Frontal cortex (tissue), 4 donors: ENCODE results near the gene NFATC1. TPM values are rescaled to one million over a fixed set of nuclear protein-coding genes. Genes with fewer than 3 reads are reported as not detected.
A peak's percentile ranks its signal among the peaks of the same experiment; 100 is the strongest.

ENCODE experiments used
- DNase-seq, 2 donors: peaks; one replicate each; pipeline ENCODE4 v3.0.0; 2012; ENCODE audit warnings: low spot score in 2 of 2
- FAIRE-seq: peaks from 2 replicates; lab custom pipeline; 2012; peaks lifted over from hg19 to GRCh38; lab: Jason Lieb, UNC
- total RNA-seq: library from RNA; depleted of rRNA; stranded (reverse); fragments of >200 nt; gene quantifications from one replicate; pipeline ENCODE4 v1.2.3, GENCODE V29; 2014
- donor health status: control.
- donor health status: control.
- donor health status: control.

The NFATC1 gene
- total RNA-seq, 1 donor from 2014 or later: 0.41 TPM

DNA sequence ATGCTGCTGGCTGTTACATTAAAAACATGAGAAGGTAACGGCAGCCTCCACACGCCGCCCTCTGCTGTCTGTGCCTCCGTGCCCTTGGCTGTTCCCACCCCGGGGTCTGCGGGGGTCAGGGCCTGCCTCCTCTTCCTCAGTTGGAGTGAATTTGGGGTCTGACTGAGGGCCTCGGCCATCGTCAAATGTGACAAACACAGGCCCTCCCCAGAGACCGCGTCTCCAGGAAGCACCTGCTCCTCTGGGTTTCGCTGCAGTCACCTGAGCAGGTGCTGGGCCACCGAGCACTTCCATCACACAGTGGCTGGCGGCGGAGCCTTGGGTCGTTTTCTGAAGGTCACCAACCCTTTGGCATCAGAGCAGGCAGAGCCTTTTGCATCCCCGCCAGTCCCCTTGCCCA, 70.9 kb downstream of the NFATC1 start:
- no peak for FAIRE-seq

DNA sequence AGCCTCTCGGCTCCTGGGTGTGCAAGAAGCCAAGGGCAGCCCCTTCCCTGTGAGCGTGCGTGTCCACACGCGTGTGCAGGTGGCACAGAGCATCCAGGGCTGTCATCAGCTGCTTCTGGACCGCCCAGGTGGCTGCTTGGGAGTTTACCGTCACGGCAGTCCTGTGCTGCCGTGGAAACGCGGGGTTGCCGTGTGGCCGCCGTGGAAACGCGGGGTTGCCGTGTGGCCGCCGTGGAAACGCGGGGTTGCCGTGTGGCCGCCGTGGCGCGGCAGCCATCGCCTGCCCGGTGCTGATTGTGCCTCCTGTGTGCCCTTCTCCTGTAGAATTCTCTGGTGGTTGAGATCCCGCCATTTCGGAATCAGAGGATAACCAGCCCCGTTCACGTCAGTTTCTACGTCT, 71.4 kb downstream of the NFATC1 start:
- no peak for FAIRE-seq
- no peak for DNase-seq

More for the DNA sequence above, 70.9 kb downstream of the NFATC1 start:
- no peak for DNase-seq

DNA sequence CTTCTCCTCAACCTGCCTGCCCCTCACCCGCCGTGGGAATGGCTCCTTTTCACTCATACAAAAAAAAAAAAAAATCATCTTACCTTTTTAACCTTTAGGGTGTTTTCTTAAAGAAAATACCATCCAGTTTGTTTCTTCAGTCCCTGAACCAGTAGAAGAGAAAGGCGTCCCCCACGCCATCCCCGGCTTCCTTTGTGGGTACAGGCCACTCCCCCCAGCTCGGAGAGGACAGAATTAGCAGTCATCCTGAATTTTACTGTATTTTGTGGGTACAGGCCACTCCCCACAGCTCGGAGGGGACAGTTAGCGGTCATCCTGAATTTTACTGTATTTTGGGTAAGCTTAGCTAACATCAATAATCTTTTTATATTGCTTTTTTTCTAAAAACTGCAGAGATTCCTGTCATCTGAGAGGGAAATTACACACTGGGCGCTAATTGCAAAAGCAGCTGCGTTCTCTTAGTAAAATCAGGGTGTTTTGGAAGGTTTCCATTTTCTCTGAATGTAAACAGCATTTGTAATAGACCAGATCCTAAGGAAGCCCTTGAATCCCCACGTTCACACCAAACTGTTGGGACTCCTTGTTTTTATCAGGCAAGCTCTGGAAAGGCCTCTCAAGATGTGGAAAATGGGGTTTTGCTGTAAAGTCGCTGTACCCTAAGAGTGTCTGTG, 72.5 kb downstream of the NFATC1 start:
- DNase-seq (no peak), FAIRE-seq (no peak)

DNA sequence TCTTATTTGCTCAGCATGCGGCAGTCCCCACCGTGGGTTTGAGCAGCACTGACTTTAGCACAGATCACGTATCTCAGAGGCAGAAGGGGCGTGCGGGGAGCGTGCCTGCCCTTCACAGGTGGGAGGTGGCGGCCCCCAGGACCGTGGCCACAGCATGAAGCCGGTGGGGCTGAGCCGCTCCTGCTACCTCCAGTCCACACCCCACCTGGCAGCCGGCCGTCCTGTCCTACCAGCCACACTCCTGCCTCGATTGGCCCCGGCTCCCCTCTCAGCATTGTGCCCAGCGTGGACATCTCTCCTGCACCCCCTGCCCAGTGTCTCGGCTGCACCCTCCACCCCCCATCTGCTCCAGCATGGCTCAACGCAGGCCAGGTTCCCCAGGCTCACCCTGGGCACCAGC, 73.6 kb downstream of the NFATC1 start:
- DNase-seq (no peak), FAIRE-seq (no peak)

DNA sequence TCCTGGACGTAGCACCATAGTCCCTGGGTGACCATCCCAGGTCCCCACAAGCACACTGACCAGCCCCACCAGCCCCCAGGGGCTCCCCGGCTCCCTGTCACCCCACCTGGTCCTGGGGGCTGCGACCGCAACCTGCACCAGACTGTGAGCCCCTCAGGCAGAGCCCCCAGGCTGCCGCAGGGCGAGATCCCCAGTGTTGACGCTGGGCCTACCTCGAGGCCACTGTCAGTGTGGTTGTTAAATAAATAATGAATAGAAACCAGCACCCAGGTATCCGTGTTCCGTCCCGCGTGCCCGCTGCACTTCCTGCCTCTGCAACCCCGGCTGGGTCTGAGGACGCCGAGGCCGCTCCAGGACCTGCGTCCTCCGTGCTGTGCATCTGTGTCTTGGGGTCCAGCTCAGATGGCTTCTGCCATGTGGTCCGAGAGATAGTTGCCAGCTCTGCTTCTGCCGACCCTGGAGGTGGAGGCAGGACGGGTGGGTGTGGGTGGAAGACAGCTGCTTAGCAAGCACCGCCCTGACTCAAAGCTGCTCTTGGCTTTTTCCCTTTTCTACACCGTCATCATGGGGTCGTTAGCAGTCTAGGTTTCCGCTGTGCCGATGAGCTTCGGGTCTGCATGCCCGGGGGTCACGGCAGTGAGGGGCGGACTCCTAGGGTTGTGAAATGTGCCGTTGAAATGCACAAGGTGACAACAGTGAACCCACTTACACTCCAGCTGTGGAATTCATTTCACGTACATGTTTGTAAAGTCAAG, 74.2 kb downstream of the NFATC1 start:
- DNase-seq: no peak
- no peak for FAIRE-seq

DNA sequence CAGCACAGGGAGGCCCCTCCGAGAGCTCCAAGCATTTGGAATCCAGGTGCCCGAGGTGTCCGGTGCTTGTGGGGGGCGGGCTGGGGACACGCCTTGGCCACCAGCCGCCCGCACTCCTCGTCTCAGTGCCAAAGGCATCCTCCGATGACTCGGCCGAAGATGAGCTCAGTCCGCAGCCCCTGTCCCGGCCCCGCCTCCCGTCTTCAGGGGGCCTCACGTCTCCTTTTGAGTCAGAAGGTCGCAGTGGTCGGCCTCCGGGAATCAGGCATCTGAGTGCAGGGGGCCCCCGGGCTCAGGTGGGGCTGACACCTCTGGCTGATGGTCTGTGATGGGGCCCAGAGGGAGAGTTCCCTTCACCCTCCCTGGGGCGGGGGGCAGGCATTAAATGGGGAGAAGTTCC, 74.8 kb downstream of the NFATC1 start:
- DNase-seq (no peak), FAIRE-seq (no peak)

DNA sequence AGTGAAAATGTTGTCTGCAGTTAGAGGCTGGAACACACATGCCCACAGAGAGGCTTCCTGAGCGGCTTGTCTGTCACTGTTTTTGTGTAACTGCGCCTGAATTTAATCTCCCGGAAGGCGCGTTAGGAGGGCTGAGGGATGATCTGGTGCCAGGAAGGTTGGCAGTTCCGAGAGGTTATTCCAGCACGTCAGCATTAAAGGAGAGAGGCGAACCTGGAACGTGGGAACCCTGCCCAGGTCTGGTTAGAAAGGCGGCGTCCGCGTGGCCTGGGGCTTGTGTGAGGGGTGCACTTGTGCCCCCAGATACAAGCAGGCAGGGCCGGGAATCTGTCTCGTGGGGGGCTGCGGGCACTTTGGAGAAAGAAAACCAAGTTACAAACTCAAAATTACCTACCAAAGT, 75.3 kb downstream of the NFATC1 start:
- FAIRE-seq (no peak), DNase-seq (no peak)

DNA sequence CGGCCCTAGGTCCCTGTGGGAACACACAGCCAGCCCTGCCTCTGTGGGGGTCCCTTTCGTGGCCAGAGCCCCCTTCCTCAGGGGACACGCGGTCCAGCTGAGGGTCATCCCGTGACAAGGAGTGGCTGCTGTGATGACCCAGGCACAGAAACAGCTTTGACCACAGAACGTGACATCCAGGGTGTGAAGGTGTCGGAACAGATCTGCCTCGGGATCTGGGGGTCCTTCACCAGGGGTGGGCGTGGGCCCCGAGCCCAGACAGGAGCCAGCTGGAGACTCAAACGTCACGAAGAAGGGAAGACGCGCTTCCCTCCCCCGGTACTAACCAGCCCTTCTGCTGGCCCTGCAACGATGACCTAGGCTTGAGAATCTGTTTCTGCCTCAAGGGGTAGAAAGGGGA, 75.9 kb downstream of the NFATC1 start:
- DNase-seq: no peak
- no peak for FAIRE-seq

DNA sequence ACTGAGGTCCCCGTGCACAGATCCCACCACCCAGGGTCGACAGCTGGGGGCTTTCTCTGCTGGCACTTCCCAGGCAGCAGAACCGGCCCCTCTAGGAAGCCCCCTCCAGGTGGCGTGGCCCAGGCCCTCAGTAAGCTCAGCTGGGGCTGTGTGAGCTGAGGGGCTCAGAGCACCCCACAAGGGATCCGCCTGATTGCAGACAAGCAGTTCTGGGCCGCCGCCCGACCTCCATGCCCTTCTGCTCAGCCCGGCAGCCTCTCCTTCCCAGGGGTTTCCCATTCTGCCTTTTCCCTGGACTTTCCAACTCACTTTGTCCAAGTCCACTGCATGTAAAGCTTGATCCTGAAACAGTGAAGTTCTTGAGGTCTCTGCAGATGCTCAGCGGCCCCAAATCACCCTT, 76.4 kb downstream of the NFATC1 start:
- FAIRE-seq (no peak), DNase-seq (no peak)

DNA sequence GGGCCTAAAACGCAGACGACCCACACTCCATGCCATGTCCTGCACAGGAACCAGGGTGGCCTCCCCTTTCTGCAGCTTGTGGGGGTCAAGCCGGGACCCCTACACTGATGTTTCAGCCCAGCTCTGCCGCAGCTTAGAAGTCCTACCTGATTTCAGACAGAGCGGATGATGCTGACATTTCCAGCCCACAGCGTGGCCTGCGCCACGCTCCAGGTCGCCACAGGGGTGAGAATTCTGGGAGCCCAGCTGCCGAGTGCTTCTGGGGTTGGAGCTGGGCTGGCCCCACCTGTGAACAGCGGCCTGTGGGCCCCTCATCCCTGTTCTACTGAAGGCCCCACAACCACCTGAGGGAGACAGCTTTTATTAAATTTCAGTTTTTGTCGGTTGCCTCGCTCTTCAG, 77.2 kb downstream of the NFATC1 start:
- FAIRE-seq (no peak), DNase-seq (no peak)

DNA sequence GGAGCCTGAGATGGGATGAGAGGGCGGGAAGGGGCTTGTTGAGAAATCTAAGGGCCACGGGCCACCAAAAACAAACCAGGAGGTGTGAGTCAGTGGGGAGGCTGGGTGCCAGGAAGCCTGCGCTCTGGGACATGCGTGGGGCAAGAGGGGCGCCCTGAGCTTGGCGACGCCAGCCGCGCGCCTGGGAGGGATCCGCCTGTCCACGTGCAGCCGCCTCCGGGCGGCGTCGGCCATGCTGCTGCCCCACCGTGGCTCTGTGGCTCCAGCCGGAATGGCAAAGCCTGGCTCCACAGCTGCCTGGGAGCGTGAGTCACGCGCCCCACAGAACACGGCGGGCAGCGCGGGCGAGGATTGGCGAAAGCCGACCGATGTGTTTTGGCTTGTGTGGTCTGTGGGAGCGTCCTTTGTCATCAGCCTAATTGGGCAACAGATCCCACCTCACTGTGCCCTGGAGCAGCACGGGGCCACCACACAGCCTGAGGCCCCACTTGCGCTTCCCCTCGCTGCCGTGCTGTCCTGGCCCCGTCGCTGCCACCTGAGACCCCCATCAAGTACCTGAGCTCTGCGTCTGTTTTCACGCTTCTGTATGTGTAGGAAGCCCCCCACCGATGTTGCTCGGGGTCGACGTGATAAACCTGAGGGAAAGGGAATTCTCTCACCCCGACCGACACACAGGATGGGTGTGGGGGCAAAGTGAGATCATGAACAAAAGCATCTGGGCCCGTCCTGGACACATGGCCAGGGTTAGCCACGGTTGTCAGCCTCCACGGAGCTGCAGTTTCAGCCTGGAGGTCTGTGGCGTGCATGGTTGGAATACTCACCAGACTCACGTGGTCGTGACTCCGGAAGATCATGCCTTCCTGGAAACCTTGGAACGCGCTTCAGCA, 80.5 kb downstream of the NFATC1 start:
- FAIRE-seq (no peak), DNase-seq (no peak)

DNA sequence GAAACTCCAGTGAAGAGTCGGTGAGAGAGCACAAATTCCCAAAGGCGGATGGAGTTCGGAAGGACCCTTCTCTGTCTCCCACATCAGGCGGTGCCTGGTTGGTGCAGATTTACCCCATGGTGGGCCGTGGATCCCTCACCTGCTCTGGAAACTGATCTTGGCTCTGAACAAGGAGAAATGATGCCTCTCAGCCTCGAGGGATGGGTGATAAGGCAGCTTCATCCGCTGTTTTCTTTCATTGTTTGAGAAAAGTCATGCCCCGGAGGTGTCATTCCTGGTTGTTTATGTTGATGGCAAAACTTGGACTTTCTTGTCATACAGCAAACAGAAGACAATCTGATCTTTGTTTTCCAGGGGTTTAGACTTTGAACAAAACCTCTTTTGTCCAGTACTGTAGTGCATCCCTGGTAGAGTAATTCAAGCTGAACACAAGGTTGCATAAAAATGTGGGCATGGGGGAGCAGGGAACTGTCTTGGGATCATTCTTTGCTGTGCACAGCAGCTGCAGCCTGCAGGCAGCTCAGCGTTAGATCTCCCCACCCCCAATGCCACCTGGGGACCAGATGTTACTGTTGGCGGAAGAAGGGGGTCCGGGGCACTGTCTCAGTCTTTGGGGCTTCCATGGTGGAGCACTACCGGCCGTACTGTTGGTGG, 81.3 kb downstream of the NFATC1 start:
- FAIRE-seq (no peak), DNase-seq (peak; percentile 57 to 75)

DNA sequence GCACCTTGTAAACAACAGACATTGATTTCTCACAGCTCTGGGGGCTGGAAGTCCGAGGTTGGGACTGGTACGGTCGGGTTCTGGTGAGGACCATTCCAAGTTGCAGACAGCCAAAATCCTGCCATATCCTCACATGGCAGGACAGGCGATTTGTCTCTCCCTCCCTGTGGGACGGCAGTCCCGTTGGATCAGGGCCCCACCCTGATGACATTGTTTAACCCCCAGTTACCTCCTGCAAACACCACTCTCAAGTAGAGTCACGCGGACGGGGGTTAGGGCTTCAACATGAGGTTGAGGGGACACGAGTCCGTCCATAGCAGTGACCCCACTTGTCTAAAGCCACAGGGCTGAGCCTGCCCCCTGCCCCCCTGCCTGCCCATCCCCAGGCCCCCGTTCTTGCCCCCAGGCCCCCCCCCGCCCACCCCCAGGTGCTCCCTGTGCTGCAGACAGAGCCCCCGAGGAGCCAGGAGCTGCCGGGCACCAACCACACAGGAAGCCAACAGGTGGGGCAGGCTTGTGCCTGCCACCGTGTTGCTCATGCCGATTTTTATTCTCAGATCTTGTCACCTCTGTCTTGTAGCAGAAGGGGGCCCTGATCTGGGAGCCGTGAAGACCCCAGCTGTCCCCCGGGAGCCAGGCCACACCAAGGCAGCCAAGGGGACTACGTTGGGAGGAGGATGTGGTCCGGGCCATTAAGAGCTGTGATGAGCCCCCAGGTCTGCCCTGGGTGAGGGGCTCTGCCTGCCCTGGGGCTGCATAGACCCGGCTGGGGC, 82.2 kb downstream of the NFATC1 start:
- FAIRE-seq (no peak), DNase-seq (no peak)

DNA sequence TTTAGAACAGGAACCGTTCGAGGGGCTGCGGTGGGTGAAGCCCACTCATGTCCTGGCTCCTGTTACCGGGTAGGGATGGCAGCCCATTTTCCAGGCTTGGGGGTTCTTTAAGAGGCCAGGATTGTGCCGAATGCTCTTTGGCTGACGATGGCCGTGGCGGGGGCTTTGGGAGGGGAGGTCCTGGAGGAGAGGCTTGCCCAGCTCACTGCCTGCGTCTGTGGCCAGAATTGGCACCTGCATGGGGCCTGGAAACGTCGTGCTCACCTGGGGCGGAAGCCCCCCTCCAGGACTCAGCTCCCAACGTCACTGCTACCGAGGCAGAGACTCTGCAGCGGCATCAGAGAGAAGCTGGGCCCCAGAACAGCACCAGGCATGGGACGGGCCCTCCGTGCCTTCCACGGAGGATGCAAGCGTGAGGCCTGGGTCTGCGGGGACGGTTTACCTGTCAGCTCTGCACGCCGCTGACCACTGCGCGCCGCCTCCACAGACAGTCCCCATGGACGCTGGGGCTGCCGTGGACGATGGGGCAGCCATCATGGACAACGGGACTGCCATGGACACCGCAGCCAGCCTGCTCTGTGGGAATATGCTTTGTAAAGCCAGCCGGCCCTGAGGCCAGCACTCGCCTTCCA, 82.9 kb downstream of the NFATC1 start:
- no peak for FAIRE-seq
- no peak for DNase-seq

DNA sequence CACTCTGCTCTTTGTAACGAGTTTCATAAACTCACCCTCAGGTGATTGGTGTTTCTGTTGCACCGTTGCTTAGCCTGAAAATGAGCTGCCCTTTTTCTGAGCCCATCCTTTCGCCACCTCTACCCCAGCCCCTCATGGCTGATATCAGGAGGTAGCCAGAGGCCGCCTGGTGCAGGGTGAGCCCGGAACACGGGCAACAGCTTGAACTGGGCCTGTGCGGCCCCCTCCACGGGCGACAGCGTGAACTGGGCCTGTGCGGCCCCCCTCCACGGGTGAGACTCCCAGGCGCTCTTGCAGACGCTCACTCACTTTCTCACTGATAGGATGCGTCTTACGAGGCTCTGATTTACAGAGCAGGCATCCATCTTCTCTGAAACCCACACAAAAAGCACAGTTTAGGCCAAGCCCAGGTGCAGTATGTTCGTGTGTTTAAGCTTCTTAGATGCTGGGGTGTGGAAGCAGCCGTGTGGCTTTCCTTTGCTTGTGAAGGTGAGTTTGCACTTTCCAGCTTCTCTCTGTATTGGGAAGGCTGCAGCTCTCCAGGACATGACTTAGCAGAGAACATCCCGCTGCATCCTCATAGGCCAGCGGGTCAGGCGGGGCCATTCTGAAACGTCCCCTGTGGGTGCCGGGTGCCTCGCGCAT, 83.5 kb downstream of the NFATC1 start:
- FAIRE-seq: no peak
- DNase-seq: no peak

DNA sequence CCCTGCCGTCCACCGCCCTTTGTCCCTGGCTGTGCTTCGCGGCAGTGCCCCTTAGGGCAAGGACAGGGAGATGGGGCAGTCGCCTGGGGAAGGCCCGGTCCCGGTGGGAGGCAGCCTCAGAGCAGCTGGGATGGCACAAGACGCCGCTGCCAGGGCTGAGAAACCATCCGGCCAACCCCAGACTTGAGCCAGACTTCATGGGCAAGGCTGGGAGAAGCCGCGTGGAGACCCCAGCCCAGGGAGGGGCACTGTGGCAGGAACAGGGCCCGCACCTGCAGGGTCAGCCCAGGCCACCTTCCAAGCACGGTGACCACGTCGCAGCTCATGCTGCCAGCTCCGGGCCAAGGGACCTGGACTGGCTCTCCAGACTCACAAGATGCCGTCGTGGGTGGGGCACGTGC, 84.0 kb downstream of the NFATC1 start:
- FAIRE-seq (no peak), DNase-seq (no peak)

DNA sequence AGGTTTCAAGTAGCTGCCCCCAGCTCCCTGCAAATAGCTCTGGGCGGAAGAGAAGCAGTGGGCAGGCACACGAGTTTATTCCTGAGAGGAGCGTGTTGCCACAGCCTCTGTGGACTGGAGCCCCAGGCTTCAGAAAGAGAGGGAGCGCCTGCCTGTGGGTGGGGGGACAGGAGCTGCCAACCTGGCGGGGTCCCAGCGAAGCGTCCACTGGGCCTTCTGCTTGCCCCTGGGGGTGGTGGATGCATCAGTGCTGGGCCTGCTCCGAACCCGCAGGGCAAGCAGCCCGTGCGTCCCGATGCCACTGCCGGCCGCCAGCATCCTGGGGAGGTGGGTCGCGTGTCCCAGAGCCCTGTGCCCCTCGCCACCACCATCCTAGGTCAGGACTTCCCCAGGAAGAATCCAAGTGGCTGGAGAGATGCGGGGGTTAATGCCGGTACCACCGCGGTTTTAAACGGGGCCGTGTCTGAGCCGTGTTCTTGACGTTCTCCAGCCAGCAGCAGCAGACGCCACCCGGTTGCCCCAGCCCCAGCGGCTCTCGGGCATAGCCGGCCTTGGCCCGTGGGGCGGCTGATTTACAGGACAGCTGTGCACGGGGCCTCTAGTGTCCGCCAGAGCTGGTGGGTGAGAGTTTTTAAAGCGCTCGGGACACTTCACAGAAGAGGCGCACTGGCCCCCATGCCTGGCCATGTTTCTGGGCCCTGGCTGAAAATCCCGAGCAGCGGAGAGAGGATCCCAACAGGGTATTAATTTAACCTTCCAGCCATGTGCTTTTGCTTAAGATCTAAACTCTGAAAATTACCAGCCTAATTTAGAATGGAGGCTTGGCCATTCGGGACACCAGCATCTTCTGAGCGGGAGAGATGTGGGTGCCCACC, 84.7 kb downstream of the NFATC1 start:
- no peak for FAIRE-seq
- no peak for DNase-seq
